Endothelial cell of umbilical vein (primary cell): Measurements from ENCODE around the gene FBXO45. TPM values are rescaled to one million over a fixed set of nuclear protein-coding genes. Genes with fewer than 3 reads are reported as not detected.

Experiments used
- BruUV-seq: library from RNA; stranded (reverse); fragments of 400-500 nt; replicated peaks from 2 replicates; lab custom pipeline; 2021; lab: Mats Ljungman, UMichigan
- CTCF ChIA-PET: fragments of 300-600, 350-600 bp; sonication (Branson Sonifier 250); formaldehyde crosslinking; loops from one replicate; lab custom pipeline; 2021; ENCODE audit warnings: antibody characterized with exemption, inconsistent platforms; lab: Charles Lee
- POLR2A ChIA-PET: fragments of 300-600, 350-600 bp; sonication (Branson Sonifier 250); formaldehyde crosslinking; loops from one replicate; lab custom pipeline; 2021; ENCODE audit warnings: antibody characterized with exemption, inconsistent platforms; lab: Charles Lee
- DNase-seq: peaks from one replicate; pipeline ENCODE4 v3.0.0-alpha.2; 2011; ENCODE audit warnings: low read depth, low spot score
- FAIRE-seq: peaks from 2 replicates; lab custom pipeline; 2011; peaks lifted over from hg19 to GRCh38; lab: Jason Lieb, UNC
- H2AFZ ChIP-seq: 2 replicates; pipeline ENCODE4 v1.6.0; 2012; ENCODE audit warnings: low read depth, low read length, control low read depth, inconsistent platforms
- H3K27ac ChIP-seq: 2 replicates; pipeline ENCODE4 v1.5.1; 2011; ENCODE audit warnings: low read depth, mild to moderate bottlenecking, control low read depth, low read length, moderate library complexity; ENCODE audit not compliant: insufficient read depth
- H3K27me3 ChIP-seq, 2 experiments: 2 replicates each; pipeline versions ENCODE4 v1.6.0 to v1.6.1; 2011; ENCODE audit warnings: low read length in 2 of 2, mixed read lengths in 1 of 2; ENCODE audit not compliant: control insufficient read depth in 2 of 2, insufficient read depth in 2 of 2
- H3K36me3 ChIP-seq, 2 experiments: 2 replicates in 1 of 2; 3 replicates in 1 of 2; pipeline ENCODE4 v1.5.1; 2011; ENCODE audit warnings: low read length in 2 of 2, mild to moderate bottlenecking in 1 of 2, moderate library complexity in 1 of 2; ENCODE audit not compliant: control insufficient read depth in 2 of 2, insufficient read depth in 2 of 2; ENCODE audit errors: extremely low read depth in 1 of 2
- H3K4me1 ChIP-seq: 3 replicates; pipeline ENCODE4 v1.5.1; 2011; ENCODE audit warnings: mild to moderate bottlenecking, low read length; ENCODE audit not compliant: control insufficient read depth, insufficient read depth; ENCODE audit errors: extremely low read depth
- H3K4me2 ChIP-seq: 2 replicates; pipeline ENCODE4 v1.6.1; 2011; ENCODE audit warnings: low read length, control low read depth, mixed read lengths; ENCODE audit not compliant: insufficient read depth
- H3K4me3 ChIP-seq, 3 experiments: fragments of 200-600 bp in 1 of 3; sonication (generic), shearing (Covaris generic) in 1 of 3; replicated peaks in 1 of 3; 2 replicates each; pipeline ENCODE4 v1.5.1; 2011 to 2016; ENCODE audit warnings: control low read depth in 3 of 3, low read length in 3 of 3, mild to moderate bottlenecking in 2 of 3, inconsistent platforms in 1 of 3, low read depth in 1 of 3, moderate library complexity in 1 of 3; ENCODE audit not compliant: insufficient read depth in 1 of 3
- H3K79me2 ChIP-seq: 2 replicates; pipeline ENCODE4 v1.6.0; 2012; ENCODE audit warnings: low read length, inconsistent platforms; ENCODE audit not compliant: control insufficient read depth, insufficient read depth
- H3K9ac ChIP-seq: replicated peaks from 2 replicates; pipeline ENCODE3; 2011; ENCODE audit warnings: low read length, control low read depth; ENCODE audit not compliant: insufficient read depth; ENCODE audit errors: extremely low read depth
- H3K9me1 ChIP-seq: replicated peaks from 3 replicates; pipeline ENCODE4 v1.6.0; 2011; ENCODE audit warnings: mild to moderate bottlenecking, low read length; ENCODE audit not compliant: control insufficient read depth, insufficient read depth; ENCODE audit errors: extremely low read depth
- H3K9me3 ChIP-seq: replicated peaks from 2 replicates; pipeline ENCODE4 v1.5.1; 2012; ENCODE audit warnings: low read length, inconsistent platforms; ENCODE audit not compliant: control insufficient read depth, insufficient read depth
- H4K20me1 ChIP-seq: replicated peaks from 2 replicates; pipeline ENCODE3; 2011; ENCODE audit warnings: mild to moderate bottlenecking, low read length; ENCODE audit not compliant: control insufficient read depth, insufficient read depth; ENCODE audit errors: extremely low read depth
- EZH2 ChIP-seq: IDR thresholded peaks from 2 replicates; pipeline ENCODE4 v1.6.1; 2012; ENCODE audit warnings: borderline replicate concordance, low read depth, mild to moderate bottlenecking, moderate library complexity, low read length, inconsistent platforms; ENCODE audit not compliant: severe bottlenecking
- FOS ChIP-seq: IDR thresholded peaks from 2 replicates; pipeline ENCODE4 v1.6.1; 2011; ENCODE audit warnings: mild to moderate bottlenecking, low read length, moderate library complexity, borderline replicate concordance; ENCODE audit not compliant: insufficient read depth
- GATA2 ChIP-seq: IDR thresholded peaks from 2 replicates; pipeline ENCODE4 v1.7.0; 2011; ENCODE audit warnings: low read depth, mild to moderate bottlenecking, moderate library complexity, mixed read lengths, low read length; ENCODE audit not compliant: insufficient read length, insufficient read depth
- JUN ChIP-seq: IDR thresholded peaks from 2 replicates; pipeline ENCODE4 v1.6.1; 2011; ENCODE audit warnings: borderline replicate concordance, low read depth; ENCODE audit not compliant: insufficient read length, insufficient read depth
- MYC ChIP-seq: IDR thresholded peaks from one replicate; pipeline ENCODE4 v1.6.1; 2011; ENCODE audit warnings: mild to moderate bottlenecking, low read depth, low read length
- POLR2A ChIP-seq: IDR thresholded peaks from 2 replicates; pipeline ENCODE4 v1.6.1; 2012; ENCODE audit warnings: low read depth, mild to moderate bottlenecking, control low read depth, low read length
- dilution Hi-C: fragments of 300-500 bp; cut with MboI; formaldehyde crosslinking; loops from one replicate; pipeline ENCODE4 v1.15.0; 2019; ENCODE audit warnings: low sequenced_read_pairs; ENCODE audit not compliant: extremely low pct_ligation_motif_present
- intact Hi-C: fragments of 100-400 bp; cut with micrococcal nuclease; formaldehyde crosslinking; loops from one replicate; pipeline ENCODE4 v1.10.0; 2022
- polyA plus RNA-seq, 4 experiments: library from polyadenylated mRNA; depleted of rRNA in 3 of 4; stranded (reverse) in 3 of 4; unstranded in 1 of 4; fragments of >200 nt; gene quantifications; 2 replicates each; pipeline versions ENCODE4 v1.2.1 to v1.2.3, GENCODE V29; 2011 to 2012; ENCODE audit warnings: missing spikeins in 1 of 4
- total RNA-seq: library from RNA; stranded (reverse); gene quantifications from 2 replicates; pipeline ENCODE4 v1.2.3, GENCODE V29; 2021
- TF ChIP-seq, protein P1 (sequence below): IDR thresholded peaks from 2 replicates; pipeline ENCODE4 v1.6.1; 2011; ENCODE audit not compliant: insufficient read depth, insufficient read length
- TF ChIP-seq, protein P2 (sequence below), 2 donors: IDR thresholded peaks; 1 replicate in 1 of 2; 2 replicates in 1 of 2; pipeline ENCODE4 v1.5.1; 2011; ENCODE audit warnings: low read length in 2 of 2, mild to moderate bottlenecking in 2 of 2, moderate library complexity in 2 of 2, control low read depth in 1 of 2, inconsistent platforms in 1 of 2, low read depth in 1 of 2; ENCODE audit not compliant: insufficient read depth in 1 of 2; ENCODE audit errors: extremely low read depth in 1 of 2

The FBXO45 gene
- total and polyA plus RNA-seq, 2 donors (not counting 3 experiments of a cell fraction or from before 2014, with no cell fraction given) = 3.5 to 12.4 TPM

DNA sequence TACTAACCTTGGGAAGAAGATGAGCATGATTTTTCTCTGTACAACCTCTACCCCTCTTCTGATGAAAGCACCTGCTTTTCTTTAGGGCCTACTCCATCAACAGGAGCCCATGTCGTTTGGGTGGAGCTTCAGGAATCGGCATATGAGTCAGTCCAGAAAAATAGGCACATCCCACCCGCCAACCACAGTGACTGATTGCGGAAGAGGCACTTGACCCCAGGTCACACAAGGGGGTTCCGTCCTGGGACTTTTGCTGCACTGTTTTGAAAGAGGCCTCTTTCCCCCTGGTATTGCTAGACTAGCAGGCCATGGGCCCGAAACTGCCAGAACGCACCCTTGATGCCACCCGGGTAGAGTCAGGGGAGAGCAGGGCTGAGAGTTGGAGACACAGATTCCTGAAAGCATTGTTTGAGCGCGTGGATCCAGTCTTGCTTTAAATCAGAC is 51.7 kb downstream of the FBXO45 start:
- H2AFZ ChIP-seq = peak overlapping the region; percentile 85
- dilution Hi-C loops (no loop called here), intact Hi-C loops (loop anchor here (1.0 kb wide), 1 partner anchor 12 kb away; no protein-coding TSS in a partner anchor)
- H3K27ac ChIP-seq = peak overlapping the region; percentile 8
- no peaks in the 10 kb centered on the region for H3K9me3 ChIP-seq
- BruUV-seq = no TSS peak
- no peak for DNase-seq
- no peaks in the 10 kb centered on the region for H3K27me3 ChIP-seq
- ChIA-PET POLR2A (no interaction called here), CTCF (interaction anchor here (1.2 to 3.1 kb wide), 5 partner anchors 9 to 72 kb away, joined by 3 to 13 read pairs (median 5); no protein-coding TSS in a partner anchor)
- peaks cover 10% of the 10 kb centered on the region for H3K4me1 ChIP-seq
- no peaks in the 10 kb centered on the region for H3K36me3 ChIP-seq
- no peak overlapping the region for H3K9ac ChIP-seq
- TF ChIP-seq POLR2A = no peak
- TF ChIP-seq JUN = no peak
- no peak for TF ChIP-seq MYC
- TF ChIP-seq FOS = peak; percentile 27
- no peak for TF ChIP-seq EZH2
- H3K79me2 ChIP-seq = no peaks in the 10 kb centered on the region
- H4K20me1 ChIP-seq = no peaks in the 10 kb centered on the region
- peak; percentile 87 for FAIRE-seq
- no peaks in the 10 kb centered on the region for H3K9me1 ChIP-seq
- peak overlapping the region; percentile 42 for H3K4me2 ChIP-seq
- H3K4me3 ChIP-seq = no peak overlapping the region

DNA sequence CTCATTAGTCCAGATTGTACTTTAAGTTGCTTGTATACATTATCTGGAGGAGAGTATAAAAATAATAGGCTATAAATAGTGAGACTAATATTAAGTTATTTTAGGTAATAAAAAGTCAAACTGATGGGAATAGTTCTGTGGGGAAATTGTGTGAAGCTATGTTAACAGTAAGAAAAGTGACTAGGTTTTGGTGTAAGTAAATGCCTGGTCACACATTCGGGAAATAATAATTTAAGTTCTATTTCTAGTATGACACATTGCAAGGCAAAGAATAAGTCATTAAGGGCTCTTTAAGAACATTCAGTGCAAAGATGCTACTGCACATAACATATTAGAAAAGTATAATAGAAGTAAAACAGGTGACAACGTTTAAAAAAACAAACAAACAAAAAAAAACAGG is 52.2 kb downstream of the FBXO45 start:
- peak overlapping the region; percentile 85 for H2AFZ ChIP-seq
- H3K4me1 ChIP-seq = peaks cover 10% of the 10 kb centered on the region
- H3K79me2 ChIP-seq = no peaks in the 10 kb centered on the region
- intact Hi-C loops = loop anchor here (1.0 kb wide), 1 partner anchor 12 kb away; no protein-coding TSS in a partner anchor
- BruUV-seq = no TSS peak
- H3K27ac ChIP-seq = no peak overlapping the region
- DNase-seq = no peak
- ChIA-PET CTCF (interaction anchor here (1.2 to 3.1 kb wide), 5 partner anchors 9 to 71 kb away, joined by 3 to 13 read pairs (median 5); no protein-coding TSS in a partner anchor), POLR2A (no interaction called here)
- no peaks in the 10 kb centered on the region for H3K36me3 ChIP-seq
- TF ChIP-seq JUN (no peak), GATA2 (no peak), MYC (no peak)
- TF ChIP-seq, protein P1, sequence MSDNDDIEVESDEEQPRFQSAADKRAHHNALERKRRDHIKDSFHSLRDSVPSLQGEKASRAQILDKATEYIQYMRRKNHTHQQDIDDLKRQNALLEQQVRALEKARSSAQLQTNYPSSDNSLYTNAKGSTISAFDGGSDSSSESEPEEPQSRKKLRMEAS = no peak
- TF ChIP-seq, protein P2, sequence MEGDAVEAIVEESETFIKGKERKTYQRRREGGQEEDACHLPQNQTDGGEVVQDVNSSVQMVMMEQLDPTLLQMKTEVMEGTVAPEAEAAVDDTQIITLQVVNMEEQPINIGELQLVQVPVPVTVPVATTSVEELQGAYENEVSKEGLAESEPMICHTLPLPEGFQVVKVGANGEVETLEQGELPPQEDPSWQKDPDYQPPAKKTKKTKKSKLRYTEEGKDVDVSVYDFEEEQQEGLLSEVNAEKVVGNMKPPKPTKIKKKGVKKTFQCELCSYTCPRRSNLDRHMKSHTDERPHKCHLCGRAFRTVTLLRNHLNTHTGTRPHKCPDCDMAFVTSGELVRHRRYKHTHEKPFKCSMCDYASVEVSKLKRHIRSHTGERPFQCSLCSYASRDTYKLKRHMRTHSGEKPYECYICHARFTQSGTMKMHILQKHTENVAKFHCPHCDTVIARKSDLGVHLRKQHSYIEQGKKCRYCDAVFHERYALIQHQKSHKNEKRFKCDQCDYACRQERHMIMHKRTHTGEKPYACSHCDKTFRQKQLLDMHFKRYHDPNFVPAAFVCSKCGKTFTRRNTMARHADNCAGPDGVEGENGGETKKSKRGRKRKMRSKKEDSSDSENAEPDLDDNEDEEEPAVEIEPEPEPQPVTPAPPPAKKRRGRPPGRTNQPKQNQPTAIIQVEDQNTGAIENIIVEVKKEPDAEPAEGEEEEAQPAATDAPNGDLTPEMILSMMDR (IDR thresholded peaks at IDR 0.05; ENCODE audit: extremely low read depth in 1 of 2, insufficient read depth in 1 of 2, low read depth in 1 of 2, low read length in 2 of 2) = no peak
- H3K9ac ChIP-seq = no peak overlapping the region
- no peaks in the 10 kb centered on the region for H3K27me3 ChIP-seq
- H3K9me3 ChIP-seq = no peaks in the 10 kb centered on the region
- no peaks in the 10 kb centered on the region for H4K20me1 ChIP-seq
- H3K4me2 ChIP-seq = peak overlapping the region; percentile 42
- no peak overlapping the region for H3K4me3 ChIP-seq
- dilution Hi-C loops = no loop called here
- FAIRE-seq = no peak
- no peaks in the 10 kb centered on the region for H3K9me1 ChIP-seq
